HG03135 (cell line): ENCODE measurements around the gene F3.
"Not testable (repeated sequence)": the region's sequence is repeated elsewhere in the genome, so short reads cannot be mapped to it uniquely, and the experiment has no call there.

Experiments
- ATAC-seq: cut with Tn5 transposase; IDR thresholded peaks from one replicate; pipeline ENCODE4 v1.9.1; 2021; ENCODE audit warnings: mild to moderate bottlenecking, moderate library complexity; ENCODE audit not compliant: unreplicated experiment

F3 gene

DNA sequence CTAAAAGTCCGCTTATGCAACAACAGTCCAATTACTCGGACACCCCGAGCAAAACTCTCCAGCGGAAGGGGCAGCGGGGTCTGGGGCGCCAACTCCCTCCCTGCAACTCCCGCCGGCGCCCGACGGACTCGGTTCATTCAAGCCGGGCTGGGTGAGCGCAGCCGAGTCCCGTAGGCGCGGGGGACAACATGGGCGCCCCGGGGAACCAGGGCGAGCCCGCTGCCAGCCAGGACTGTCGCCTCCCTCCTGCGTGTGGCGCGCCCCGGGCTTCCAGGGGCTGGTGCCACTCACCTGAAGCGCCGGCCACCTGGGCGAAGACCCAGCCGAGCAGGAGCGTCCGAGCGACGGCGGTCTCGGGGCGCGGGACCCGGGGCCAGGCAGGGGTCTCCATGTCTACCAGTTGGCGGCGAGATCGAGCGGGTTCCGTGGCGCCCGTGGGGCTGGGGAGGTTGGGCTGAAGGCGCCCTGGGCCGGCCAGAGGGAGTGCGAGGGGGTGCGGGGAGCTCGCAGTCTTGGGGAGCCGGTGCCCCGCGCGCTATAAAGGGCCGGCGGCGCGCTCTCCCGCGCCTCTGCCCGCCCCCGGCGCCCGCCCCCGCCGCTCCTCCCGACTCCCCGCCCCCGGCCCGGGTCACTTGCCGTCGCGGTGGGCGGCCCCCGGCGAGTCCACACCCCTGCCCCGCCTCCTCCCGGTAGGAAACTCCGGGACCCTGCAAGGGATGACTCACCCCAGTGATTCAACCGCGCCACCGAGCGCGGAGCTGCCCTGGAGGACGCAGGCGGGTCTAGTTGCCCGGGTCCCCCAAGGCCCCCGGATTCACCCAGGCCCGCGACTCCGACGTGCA lies at the start of gene F3:
Gene F3, minus strand, starts transcription at position 514 of the 842 bp plus-strand sequence. Its CDS starts 123 bp downstream, at position 391.
- ATAC-seq, result peak; percentile 71

DNA sequence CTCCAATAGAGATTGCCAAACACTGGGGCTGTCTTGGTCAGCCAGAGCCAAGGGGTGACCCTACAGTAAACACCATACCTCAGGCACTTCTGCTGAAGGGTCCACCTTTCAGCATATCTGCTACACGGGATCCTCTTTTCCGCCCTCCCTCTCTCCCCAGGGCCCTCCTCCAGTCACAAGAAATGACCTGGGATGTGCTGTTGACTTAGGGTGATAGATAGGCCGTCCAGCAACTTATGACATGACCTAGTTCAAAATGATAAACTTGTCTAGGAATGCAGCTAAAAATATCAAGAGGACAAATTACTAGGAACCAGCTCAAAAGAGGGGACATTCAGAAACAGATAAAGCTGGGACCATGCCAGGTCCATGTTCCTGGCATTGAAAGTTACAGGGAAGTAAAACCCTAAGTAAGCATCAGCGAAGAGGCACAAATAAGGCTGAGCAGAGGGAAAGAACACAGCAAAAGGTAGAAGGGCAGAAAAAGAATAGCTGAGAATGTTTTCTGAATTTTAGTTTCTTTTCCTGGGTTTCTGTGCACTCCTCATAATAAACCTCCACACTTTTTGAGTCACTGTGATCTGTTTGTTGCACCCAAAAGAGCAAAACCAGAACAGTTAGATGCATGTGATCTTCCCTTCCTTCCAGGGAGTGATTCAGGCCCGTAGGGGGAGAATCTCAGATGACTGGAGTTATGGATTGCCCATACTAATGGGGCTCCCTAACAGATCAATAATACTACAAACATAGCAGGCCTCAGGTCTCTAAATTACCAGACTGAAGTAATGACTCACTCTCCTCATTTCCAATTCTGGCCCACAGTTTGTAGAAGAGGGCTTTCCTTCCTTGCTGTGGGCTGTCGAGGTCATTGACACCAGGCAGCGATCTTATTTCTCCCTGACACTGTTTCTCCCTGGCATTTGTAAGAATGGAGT lies 48.9 kb upstream of the F3 start:
- no peak for ATAC-seq

DNA sequence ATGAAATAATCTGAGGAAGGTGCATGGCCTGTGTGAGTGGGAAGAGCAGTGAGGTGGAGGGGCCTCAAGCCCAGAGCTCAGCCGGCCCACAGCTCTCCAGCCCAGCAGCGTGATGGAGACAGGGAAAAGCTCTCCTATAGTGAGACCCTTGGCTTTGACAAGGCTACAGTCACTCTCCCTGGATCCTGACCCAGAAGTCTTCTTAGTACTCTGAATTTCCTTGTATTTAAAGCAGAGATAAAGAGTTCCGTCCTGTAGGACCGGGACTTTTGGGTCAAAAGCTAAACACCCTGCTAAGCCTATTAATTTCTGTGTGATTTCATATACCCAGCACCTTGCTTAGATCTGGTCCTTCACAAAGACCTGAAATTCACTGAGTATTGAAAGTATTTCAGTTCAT lies 48.2 kb upstream of the F3 start:
- no peak for ATAC-seq

DNA sequence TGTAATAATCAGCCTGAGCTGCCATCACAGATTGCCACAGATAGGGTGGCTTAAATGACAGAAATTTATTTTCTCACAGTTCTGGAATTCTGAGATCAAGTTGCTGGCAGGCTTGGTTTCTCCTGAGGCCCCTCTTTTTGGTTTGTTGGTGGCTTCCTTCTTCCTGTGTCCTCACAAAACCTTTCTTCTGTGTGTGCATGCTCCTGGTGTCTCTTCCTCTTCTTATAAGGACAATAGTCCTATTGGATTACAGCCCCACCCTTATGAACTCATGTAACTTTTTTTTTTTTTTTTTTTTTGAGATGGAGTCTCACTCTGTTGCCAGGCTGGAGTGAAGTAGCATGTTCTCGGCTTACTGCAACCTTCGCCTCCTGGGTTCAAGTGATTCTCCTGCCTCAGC lies 41.0 kb upstream of the F3 start:
- ATAC-seq, result no peak

DNA sequence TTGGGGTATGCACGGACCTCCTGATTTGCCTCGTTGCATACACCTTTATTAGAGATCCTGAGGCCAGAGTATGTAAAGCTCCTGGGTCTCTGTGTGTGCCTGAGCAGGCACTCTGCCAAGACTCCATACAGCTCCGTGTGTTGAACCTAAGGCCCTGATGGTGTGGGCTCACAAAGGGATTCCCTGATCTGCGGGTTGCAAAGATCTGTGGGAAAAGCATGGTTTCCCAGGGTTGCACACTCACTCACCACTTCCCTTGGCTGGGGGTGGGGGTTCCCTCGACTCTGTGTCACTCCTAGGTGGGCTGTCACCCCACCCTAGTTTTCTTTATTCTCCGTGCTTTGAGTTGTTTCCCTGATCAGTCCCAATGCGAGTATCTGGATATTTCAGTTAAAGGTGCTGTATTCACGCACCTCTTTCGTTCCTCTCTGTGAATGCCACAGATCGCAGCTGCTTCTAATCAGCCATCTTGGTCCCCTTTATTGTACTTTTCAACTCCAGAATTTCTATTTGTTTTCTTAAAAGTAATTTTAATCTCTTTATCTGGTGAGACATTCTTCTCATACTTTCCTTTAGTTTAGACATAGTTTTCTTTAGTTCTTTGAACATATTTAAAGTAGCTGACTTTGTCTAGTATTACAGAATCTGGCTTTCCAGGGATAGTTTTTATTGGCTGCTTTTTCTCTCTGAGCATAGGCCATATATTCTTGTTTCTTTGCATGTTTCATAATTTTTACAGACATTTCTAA lies 39.0 kb upstream of the F3 start:
- ATAC-seq, result no peak

DNA sequence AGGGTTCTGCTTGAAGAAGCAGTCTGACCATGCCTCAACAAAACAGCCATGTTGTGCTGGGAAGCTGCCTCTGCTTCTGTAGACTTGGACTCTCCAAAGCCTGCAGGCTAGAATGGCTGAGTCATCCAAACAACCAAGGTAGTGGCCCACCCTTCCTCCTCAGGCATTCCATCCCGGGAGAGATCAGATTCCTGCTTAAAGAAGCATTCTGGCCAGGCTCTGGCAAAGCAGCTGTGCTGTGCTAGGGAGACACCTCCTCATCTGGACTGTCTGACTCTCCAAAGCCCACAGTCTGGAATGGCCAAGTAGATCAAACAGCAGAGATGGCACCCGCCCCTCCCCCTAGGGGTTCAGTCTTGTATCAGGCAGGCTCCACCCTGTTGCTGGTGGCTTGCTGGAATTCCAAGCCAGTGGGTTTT lies 38.3 kb upstream of the F3 start:
- no peak for ATAC-seq

DNA sequence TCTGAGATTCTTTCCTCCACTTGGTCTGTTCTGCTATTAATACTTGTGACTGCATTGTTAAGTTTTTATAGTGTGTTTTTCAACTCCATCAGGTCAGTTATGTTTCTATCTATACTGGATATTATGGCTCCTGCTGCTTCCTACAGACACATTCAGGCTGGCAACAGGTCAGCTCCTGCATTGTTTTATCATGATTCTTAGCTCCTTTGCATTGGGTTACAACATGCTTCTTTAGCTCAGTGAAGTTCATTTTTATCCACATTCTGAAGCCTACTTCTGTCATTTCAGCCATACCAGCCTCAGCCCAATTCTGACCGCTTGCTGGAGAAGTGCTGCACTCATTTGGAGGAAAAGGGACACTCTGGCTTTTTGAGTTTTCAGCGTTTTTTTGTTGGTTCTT lies 37.3 kb upstream of the F3 start:
- no peak for ATAC-seq

DNA sequence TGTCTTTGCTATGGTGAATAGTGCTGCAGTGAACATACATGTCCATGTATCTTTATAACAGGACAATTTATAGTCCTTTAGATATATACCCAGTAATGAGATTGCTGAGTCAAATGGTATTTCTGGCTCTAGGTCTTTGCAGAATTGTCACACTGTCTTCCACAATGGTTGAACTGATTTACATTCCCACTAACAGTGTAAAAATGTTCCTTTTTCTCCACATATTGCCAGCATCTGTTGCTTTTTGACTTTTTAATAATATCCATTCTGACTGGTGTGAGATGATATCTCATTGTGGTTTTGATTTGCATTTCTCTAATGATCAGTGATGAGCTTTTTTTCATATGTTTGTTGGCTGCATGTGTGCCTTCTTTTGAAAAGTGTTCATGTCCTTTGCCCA lies 32.4 kb upstream of the F3 start:
- ATAC-seq, result not testable (repeated sequence)

DNA sequence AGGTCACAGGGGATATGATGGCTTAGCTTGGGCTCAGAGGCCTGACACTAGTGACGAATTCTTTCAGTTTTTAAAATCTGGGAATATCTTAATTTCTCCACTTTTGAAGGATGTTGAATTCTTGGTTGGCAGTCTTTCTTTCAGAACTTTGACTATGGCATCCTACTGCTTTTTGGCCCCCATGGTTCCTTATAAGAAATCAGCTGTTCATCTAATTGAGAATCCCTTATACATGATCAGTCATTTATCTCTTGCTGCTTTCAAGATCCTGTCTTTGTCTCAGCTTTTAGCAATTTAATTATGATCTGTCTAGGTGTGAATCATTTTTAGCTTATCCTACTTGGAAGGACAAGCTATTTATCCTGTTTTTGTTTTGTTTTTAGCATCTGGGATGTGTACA lies 31.2 kb upstream of the F3 start:
- no peak for ATAC-seq

DNA sequence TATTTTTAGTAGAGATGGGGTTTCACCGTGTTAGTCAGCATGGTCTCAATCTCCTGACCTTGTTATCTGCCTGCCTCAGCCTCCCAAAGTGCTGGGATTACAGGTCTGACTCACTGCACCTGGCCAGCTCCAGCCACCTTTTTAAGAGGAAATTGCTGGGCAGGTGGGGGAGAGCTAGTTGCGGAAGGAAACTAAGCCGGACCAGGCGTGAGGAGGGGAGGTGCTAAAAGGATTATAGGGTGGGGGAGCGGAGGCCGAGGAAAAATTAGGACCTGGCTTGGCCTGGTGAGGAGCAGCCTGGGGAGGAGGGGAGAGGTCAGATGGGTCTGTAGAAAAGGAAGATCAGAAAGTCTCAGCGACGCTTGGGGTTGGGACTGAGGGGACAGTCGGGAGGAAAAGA lies 29.4 kb upstream of the F3 start:
- not testable (repeated sequence) for ATAC-seq

DNA sequence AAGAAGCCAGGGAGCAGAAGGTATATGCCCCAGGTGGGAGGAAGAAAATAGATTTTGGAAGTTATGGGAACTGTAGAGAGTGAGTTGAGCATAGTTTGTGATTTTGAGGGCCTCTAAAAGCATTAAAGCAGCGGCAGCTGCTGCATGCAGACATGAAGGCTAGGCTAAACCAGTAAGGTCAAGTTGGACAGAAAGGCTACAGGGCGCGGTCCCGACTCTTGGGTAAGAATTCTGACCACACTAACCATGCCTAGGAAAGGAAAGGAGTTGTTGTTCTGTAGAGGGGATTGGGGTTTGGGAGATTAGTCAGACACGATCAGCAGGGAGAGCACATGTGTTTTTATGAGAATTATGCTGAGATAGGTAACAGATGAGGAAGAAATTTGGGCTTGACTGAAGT lies 27.2 kb upstream of the F3 start:
- ATAC-seq, result not testable (repeated sequence)

DNA sequence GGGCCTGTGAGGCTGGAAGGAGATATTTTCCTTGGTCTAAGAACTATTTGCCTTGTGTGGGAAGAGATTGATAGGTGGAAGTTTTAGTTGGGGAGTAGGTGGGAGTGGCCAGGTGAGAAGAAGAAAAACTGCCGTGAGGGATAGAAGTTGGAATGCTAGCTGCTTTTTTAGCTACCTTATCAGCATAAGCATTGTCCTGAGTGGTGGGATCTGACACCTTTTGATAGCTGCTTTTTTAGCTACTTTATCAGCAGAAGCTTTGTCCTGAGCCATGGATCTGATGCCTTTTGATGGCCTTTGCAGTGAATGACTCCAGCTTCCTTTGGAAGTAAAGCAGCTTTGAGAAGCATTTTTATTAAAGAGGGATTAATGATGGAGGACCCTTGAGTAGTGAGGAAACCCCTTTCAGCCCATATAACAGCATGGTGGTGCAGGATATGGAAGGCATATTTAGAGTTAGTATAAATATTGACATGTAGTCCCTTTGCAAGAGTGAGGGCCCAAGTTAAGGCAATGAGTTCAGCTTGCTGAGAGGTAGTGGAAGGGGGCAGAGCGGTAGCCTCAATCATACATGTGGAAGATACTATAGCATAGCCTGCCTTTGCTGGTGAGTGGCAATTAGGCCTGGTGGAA lies 26.5 kb upstream of the F3 start:
- not testable (repeated sequence) for ATAC-seq

DNA sequence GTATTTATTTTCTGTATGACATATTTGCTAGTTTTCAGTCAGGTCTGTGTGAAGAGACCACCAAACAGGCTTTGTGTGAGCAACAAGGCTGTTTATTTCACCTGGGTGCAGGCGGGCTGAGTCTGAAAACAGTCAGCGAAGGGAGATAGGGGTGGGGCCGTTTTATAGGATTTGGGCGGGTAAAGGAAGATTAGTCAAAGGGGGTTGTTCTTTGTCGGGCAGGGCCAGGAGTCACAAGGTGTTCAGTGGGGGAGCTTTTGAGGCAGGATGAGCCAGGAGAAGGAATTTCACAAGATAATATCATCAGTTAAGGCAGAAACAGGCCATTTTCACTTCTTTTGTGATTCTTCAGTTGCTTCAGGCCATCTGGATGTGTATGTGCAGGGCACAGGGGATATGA lies 24.9 kb upstream of the F3 start:
- not testable (repeated sequence) for ATAC-seq

DNA sequence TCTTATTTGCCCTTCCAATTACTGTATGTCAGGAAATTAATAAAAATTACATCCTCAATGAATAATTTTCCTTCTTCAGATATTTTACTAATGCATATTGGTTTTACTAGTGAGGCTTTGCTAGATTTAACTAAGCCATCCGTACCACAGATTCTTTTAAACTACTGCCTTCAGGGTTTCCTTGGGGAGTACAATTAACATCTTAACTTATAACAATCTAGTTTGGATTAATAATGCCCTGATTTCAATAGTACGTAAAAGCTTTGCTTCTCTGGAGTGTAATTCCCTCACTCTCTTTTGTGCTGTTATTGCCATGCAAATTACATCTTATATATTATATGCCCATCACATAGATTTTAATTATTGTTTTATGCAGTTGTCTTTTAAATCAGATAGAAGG lies 24.3 kb upstream of the F3 start:
- no peak for ATAC-seq

DNA sequence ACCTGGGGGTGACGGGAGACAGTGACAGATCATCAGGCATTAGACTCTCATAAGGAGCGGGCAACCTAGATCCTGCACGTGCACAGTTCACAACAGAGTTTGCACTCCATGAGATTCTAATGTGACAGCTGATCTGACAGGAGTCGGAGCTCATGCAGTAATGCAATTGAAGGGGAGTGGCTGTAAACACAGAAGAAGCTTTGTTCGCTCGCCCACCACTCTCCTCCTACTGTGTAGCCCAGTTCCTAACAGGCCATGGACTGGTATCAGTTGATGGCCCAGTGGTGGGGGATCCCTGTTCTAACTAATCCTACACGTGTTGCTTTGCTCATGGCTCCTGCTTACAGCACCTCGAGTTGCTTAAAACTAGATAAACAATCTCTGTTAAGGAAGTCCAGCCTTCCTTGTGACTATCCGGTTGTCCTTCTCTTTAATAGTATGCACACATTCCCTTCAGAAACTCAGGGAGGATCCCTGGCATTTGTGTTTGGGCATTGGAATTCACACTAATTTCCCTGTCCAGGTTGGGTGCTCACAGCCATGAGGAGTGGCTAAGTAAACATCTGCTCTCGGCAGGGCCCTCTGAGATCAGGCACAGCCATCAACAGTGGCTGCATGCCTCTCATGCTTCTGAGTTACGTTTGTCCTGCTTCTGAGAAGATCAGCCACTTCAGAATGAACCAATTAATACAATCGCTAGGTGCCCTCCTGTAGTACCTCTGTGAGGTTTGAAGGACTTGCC lies 21.1 kb upstream of the F3 start:
- no peak for ATAC-seq

DNA sequence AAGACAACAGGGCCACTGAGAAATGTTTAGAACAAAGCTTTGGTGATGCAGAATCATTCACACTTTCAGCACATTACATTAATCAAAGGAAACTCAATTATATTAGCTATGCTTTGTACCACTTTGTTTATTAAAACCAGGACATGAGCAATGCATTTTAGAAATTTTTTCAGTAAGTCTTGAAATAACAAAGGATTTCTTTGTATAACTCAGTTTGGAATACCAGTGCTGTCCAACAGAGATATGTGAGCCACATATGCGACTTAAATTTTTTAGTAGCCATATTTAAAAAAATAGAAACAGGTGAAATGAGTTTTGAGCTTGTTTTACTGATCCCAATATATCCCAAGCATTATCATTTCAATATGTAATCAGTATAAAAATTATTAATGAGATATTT lies 18.8 kb upstream of the F3 start:
- ATAC-seq, result no peak

DNA sequence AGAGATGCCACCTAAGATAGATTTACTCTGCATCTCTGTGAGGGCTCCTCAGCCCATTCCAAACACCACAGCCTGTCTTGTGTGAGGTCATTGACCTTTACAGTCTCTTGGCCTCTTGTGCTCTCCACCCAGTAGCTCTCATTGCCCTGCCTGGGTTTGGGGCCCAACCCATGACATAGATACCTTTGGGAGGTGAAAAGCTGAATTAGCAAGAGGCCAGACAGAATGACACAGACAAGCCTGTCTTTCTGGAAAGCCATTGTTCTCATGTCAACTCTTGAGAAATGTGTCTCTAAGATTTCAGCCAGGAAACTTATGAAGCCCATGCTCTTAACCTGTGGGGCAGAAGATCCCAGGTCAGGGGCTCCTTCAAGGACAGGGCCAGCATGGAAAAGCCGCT lies 18.4 kb upstream of the F3 start:
- ATAC-seq, result no peak

DNA sequence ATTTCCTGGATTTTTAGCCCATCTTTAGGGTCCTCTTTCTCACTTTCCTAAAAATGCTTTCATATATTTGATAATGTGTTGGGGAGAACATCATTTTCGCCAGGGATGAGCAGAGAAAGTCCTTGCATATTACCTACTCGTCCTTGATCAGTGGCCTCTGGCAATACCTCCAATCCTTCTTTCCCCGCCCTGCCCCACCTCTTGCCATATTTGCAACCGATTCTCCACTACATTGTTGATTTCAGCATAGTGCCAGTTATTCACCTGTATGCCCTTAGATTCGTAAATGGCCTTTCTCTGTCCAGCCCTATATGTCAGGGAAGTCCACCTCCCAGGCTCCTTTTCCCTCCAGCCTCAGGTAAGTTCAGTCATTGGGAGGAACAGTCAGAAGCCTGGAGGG lies 13.5 kb upstream of the F3 start:
- ATAC-seq, result no peak

DNA sequence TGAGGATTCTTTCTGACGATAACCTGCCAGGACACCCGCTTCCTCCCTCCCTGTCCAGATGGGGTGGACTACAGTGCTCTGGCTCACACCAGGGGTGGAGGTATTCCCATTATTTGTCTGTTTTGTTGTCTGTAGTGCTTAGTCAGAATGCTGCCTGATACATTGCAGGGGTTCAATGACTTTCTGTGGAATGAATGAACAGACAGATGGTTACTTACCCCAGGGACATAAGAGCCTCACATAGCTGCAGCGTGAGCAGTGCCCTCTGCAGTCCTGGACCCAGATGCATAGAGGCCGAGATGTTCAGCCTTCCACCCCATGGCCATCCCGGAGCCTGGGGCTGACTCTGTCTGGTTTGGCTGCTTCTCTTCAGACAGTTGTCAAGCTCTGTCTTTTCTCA lies 13.0 kb upstream of the F3 start:
- no peak for ATAC-seq

DNA sequence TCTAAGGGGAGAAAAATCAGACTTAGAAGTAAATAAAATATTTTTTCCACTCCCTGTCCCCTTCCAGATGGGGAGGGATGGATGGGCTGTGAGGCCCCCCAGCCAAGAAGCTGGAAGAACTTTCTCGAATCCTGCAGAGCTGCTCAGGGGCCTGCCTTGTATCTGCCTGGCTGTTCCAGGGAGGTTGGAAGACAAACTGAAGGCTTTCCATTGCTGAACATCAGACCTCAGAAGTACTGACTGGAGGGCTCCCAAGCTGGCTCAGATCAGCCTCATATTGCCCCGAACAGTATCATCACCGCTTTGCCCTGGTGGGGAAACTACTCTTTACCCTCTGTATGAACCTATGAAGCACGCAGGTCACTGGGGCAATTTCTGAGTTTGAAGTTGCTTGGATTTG lies 12.4 kb upstream of the F3 start:
- ATAC-seq, result no peak
